Ramos (cell line): ENCODE results near the gene ZP1.

ENCODE experiments used
- in situ Hi-C: fragments of 300-500 bp; cut with MboI; formaldehyde crosslinking; loops from one replicate; pipeline ENCODE4 v1.14.3; 2022; ENCODE audit warnings: low sequenced_read_pairs; ENCODE audit not compliant: unreplicated experiment

The ZP1 gene

DNA sequence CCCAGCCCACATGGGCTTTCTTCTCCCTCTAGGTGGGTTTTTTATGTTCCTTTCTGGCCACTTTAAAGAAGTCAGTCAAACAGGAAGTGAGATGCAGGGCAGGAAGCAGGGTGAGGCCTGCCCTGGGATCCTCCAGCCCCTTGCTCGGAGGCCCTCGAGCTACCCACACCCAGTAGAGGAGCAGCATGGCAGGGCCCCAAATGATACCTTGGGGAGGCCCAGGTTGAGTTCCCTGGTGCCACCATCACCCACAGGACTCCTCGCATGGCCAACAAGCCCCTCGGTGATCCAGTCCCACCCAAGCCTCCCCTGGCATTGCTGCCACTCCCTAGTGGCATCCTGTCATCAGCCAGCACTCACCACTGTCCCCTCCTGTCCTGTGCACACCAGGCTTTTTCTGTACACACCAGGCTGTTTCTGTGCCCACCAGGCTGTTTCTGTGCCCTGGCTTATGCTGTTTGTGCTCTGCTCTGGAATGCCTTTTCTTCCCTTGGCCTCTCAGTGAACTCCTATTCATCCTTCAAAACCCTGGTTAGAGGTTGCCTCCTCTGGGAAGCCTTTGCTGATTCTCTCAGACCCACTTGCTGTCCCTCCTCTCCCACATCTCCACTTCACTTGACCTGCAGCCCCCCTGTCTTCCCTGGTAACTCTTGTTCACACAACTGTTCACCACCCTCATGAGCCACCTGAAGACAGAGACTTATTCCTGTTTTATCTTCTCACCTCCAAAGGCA, 8.4 kb upstream of the ZP1 start:
- in situ Hi-C loops = no loop called here

DNA sequence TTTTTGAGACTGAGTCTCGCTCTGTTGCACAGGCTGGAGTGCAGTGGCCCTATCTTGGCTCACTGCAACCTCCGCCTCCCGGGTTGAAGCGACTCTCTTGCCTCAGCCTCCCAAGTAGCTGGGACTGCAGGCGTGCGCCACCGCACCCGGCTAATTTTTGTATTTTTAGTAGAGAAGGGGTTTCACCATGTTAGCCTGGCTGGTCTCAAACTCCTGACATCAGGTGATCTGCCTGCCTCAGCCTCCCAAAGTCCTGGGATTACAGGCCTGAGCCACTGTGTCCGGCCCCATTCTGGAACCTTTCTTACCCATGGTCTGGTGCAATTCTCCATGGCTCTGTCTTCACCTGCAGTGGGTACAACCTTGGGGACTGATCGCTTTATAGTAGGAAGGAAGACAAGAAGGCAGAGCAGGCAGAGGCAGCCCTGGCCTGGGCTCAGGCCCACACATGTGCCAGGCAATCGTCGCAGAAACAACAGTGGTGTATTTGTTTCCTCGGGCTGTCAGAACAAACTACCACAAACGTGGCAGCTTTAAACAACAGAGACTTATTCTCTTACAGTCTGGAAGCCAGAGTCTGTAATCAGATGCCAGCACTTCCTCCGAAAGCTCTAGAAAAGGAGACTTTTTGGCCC, 7.6 kb upstream of the ZP1 start:
- in situ Hi-C loops = no loop called here

DNA sequence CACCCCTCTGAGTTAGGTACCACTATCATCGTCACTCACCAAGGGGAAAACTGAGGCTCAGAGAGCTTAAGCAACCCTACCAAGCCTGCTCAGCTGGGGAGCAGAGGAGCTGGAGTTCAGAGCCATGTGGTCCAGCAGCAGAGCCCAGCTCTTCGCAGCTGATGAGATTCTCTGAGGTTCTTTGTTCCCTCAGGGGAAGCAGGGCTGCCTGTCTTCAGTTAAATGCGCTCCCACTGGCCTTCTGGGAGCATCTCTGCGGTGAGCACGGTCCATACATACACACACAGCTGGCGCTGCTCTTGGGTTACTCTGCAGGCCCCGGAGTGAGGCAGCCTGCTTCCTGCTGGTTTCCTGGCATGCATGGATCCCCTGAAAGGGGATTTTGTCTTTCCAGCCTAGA, 6.4 kb upstream of the ZP1 start:
- in situ Hi-C loops = no loop called here

DNA sequence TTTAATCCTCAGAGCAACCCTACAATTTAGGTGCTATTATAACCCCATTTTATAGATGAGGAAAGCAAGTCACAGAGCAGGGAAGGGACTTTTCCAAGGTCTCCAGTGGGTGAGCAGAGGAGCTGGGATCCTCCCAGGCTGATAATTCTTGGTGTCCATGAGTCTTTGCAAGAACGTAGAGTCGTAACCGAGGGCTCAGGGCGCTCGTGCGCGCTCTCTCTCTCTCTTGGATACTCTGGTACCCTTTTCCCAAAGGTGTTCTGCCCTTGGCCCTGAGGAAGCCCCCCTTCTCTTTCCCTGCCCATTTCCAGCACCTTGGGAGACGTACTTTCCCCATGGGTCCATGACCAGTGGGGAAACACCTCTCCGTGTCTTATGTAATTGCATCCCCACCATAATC, 5.2 kb upstream of the ZP1 start:
- in situ Hi-C loops = no loop called here

DNA sequence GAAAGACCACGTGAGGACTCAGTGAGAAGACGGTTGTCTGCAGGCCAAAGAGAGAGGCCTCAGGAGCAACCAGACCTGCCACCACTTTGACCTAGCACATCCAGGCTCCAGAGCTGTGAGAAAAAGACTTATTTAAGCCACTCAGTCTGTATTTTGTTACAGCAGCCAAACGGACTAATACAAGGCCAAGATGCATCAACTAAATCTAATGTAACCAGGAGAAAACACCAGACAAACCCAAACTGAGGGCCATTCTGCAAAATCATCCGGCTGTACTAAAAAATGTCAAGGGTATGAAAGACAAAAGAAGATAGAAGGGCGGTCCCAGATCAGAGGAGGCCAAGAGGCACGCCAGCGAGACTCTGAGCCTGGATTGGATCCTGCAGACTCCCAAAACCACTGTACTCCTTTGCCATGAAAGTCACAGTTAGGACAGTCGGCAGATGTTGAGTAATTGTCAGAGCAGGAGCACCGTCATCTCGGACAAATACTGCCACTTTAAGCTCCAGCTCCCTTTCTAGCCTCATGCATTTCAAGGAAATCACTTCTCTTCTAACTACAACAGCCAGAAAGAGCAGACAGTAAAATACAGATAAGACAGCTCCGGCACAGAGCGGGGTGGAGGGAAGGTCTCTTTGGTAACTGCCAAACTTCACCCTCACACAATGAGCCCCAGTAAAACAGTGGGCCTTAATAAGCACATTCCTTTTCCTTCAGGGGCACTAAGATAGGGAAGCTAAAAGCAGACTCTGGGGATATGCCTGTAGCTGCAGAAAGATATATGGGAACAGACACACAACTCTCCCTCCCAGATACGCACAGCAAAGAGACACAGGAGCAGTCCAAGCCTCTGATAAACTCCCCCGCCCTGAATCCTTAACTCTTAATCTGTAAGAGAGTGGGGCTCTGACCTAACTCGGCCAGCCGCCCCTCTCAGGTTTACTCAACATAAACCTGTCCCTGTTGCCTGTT, 3.5 kb upstream of the ZP1 start:
- in situ Hi-C loops = no loop called here

DNA sequence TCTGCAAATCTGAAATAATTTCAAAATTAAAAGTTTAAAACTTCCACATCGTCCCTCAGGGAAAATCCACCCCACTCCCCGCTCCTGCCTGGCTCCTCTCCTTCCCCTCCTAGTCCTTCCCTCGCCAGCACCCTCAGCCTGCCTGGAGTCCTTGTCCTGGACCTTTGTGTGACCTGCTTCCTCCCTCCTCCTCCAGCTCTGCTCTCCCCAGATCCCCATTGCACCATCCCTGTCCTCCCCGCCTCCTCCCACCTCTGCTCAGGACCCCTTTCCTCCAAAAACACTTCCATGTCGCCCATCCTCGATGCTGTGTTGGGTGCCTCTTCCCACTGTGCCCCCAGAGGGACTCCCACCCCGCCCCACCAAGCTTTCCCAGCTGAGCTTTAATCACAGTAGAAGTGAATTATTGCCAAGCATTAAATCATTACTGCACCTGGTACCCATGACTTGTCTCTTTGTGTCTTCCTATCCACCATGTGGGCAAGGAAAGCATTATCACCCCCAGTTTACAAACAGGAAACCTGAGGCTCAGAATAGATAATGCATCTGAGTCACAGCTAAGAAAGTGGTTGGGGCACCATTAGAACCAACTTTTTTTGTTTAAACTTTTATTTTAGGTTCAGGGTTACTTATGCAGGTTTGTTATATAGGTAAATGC, 2.4 kb upstream of the ZP1 start:
- in situ Hi-C loops = no loop called here

DNA sequence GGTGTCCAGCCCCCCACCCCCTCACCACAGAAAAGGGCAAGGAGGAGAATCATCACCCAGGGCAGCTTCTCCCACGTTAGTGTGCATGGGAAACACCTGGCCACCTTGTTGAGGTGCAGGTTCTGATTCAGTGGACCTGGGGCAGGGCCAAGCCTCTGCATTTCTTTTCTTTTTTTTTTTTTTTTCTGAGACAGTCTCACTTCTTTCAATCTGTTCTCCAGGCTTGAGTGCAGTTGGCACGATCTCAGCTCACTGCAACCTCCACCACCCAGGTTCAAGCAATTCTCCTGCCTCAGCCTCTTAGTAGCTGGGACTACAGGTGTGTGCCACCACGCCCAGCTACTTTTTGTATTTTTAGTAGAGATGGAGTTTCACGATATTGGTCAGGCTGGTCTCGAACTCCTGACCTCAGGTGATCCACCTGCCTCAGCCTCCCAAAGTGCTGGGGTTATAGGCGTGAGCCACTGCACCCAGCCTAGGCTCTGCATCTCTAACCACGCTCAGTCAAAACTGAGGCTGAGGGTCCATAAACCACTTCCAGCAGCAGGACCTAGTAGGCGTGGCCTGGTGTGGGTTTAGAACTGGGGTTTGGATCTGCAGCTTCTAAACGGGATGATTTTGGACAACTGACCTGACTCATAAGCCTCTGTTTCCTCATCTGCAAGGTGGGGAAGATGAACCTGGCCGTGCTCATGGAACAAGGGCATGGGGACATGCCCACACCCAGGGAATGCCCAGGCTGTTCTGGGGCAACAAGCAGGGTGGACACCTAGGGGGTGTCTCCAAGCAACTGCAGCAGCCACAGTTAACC, 734 bp downstream of the ZP1 start:
- in situ Hi-C loops = no loop called here

DNA sequence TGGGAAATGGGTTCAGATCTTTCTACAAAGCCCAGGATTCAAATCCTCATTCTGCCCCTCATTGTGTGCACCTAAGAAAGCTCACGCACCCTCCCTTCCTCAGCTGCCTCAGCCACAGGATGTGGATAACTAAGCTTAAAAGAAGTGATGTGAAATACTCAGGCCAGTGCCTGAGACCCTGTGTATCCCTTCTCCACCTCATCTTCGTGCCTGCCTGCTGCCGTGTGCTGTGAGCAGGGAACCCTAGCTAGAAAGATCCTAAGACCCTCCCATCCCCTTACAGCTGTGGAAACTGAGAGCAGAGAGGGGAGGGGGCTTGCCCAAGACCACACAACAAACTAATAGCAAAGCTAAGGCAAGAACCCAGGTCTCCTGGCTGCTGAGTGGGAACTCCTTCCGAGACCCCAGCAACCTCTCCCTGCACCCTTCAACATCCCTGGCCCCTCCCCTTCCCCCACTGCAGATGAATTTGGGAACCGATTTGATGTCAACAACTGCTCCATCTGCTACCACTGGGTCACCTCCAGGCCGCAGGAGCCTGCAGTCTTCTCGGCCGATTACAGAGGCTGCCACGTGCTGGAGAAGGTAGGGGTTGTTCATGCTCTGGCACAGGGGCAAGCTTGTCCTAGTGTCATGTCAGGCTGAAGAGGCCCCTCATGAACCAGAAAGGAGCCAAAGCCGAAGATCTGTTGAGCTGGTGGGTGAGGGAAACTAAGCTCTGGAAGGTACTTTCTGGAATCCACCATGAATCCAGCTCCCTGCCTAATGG, 1.5 kb downstream of the ZP1 start:
- in situ Hi-C loops = no loop called here

DNA sequence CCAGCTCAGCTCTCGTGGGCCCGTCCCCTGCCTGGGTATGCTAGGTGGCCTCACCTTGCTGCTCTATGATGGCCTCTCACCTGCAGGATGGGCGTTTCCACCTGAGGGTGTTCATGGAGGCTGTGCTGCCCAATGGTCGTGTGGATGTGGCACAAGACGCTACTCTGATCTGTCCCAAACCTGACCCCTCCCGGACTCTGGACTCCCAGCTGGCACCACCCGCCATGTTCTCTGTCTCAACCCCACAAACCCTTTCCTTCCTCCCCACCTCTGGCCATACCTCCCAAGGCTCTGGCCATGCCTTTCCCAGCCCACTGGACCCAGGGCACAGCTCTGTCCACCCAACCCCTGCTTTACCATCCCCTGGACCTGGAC, 2.1 kb downstream of the ZP1 start:
- in situ Hi-C loops = no loop called here

DNA sequence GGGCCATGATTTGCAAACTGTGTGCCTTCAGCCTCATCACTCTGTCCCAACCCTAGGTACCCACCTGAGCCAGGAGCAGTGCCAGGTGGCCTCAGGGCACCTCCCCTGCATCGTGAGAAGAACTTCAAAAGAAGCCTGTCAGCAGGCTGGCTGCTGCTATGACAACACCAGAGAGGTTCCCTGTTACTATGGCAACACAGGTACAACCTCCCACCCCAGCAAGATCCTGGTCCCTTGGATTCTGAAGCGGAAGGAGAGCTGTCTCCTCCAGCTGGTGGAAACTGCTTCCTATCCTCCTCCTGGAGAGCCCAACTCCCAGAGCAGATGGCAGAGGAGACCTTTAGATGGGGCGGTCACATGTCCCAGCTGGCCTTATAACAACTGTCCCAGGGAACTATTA, 2.9 kb downstream of the ZP1 start:
- in situ Hi-C loops = no loop called here

DNA sequence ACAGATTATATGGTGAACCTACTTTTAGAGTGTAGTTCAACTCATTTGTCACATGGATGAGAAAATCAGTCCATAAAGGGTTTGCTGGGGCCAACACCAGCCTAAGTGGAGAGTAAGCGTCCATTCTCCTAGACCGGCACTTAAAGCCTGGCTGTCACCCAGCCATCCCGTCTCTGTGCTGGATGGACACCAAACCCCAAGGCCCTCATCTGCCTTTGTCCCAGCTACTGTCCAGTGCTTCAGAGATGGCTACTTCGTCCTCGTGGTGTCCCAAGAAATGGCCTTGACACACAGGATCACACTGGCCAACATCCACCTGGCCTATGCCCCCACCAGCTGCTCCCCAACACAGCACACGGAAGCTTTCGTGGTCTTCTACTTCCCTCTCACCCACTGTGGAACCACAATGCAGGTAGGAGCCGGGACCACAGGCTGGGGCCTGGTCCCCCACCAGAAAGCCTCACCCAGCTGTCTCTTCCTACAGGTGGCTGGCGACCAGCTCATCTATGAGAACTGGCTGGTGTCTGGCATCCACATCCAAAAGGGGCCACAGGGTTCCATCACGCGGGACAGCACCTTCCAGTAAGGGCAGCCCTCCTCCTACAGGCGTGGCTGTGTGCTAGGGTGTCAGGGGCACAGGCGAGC, 3.5 kb downstream of the ZP1 start:
- in situ Hi-C loops = no loop called here

DNA sequence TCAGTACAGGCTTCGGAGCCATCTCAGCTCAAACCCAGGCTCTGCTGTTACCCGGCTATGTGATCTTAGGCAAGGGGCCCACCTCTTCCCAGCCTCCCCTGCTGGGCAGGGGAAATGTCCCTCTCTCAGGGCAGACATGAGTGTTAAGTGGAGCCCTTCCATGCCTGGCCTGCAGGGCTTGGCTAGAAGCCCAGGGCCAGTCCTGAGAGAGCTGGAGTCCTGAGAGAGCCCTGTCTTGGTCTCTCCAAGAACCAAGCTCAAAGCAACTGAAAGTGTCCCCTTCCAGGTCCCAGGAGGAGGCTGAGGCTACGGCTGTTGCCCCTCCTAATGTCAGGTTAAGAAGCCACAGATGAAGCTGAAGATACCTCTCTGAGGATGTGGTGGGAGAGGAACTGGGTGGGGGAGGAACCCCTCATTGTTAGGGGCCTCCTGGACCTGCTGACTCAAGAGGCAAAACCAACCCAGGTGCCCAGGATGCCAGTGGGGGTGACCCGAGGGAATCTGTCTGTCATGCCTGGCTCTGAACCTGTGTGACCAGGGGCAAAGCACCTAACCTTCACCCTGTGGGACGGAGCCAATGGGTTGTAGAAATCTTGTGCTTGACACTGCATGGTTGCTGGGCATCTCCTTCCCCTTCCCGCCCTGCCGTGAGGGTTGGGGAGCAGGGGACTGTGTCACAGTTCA, 4.2 kb downstream of the ZP1 start:
- in situ Hi-C loops = no loop called here

DNA sequence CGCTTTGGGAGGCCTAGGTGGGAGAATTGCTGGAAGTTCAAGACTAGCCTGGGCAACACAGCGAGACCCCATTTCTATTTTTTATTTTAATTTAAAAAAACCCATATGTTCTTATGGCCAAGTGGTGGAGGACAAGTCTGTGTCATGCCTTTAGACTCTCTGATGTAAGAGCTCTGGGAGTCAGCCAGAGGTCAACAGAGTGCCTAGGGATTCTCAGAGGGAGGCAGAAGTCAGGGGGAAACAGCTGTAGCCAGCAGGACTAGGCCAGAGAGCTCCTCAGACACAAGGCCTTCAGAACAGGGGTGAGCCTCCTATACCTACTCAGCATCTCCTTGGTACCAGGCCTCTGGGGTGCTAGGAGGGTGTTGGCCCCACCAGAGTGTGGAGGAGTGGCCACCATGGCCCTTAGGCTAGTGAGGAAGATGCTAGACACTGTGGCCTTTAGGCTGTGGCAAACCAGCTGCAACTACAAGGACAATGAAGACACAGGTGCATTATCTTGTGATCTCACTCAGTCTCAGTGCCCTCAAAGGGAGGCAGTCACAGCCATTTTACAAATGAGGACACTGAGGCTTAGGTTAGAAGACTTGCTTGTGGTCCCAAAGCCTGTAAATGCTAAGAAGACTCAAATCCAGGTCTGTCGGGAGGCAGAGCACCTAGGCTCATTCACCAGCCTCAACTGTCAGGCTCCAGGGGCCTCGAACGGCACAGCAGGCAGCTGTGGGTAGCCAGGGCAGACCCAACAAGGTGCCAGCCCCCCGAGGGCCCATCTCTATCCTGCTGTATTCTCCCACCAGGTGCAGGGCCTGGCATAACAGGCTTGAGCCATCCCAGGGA, 5.0 kb downstream of the ZP1 start:
- in situ Hi-C loops = no loop called here

DNA sequence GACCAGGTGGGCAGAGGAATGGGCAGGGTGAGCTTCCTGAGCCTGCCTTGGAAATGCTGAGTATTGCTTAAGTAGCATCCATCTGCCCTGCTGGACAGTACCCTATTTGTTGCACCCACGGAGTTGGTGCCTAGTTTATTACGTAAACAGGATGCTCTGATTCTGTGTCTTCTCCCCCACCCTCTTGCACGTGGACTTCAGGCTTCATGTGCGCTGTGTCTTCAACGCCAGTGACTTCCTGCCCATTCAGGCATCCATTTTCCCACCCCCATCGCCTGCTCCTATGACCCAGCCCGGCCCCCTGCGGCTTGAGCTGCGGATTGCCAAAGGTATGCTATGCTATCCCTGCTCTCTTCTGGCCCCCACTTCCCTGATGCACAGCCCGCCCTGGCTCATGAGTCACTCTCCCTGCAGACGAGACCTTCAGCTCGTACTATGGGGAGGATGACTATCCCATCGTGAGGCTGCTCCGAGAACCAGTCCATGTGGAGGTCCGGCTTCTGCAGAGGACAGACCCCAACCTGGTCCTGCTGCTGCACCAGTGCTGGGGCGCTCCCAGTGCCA, 5.7 kb downstream of the ZP1 start:
- in situ Hi-C loops = no loop called here

DNA sequence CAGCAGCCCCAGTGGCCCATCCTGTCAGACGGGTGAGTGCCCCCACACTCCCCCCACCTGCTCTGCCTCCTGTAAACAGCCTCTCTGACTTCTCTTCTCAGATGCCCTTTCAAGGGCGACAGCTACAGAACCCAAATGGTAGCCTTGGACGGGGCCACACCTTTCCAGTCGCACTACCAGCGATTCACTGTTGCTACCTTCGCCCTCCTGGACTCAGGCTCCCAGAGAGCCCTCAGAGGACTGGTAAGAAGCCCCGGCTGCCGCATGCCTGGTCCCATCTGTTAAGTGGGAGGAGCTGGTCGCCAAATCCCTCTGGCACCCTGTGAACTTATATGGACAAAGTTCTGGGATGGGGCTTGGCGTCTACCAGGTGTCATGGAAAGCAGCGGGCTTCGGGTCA, 6.2 kb downstream of the ZP1 start:
- in situ Hi-C loops = no loop called here

DNA sequence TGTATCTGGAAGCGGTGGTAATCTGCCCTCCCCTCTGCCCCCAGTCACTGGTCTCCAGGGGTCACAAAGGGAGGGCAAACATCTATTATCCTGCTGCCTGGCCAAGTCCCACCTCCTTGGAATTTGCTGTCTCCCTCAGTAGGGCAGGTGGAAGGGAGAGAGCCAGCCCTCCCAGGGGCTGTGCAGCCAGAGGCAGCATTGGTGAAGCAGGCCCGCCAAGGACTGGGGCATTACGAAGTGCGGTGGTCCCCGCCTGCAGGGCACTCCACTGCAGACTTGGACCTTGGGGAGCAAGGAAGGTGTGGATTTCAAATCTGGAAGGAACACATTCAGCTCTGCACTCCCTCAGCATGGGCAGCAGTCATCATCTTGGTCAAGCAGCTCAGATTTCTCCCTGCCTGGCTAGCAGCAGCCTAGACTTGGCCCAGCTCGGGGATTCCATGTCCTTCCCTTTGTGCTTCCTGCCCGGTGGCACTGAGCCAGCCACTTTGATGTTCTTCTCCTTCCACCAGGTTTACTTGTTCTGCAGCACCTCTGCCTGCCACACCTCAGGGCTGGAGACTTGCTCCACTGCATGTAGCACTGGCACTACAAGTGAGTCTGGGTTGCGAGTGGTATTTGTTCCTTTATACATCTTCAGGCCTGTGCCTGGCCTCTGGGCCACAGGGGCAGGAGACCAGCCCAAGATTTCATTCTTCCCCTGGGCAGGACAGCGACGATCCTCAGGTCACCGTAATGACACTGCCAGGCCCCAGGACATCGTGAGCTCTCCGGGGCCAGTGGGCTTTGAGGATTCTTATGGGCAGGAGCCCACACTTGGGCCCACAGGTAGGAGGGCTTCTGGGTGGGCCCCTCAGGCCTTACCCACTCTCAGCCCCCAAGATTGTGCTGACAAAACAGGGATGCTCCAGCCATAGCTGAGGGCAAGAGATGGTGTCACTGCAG, 7.4 kb downstream of the ZP1 start:
- in situ Hi-C loops = no loop called here
